SK-N-SH treated with all-trans-retinoic acid at 6 μM for 48 hours (cell line): Measurements from ENCODE around the gene KRTAP19-4.

Experiments
- ATAC-seq: fragments of 200-7000 bp; cut with Tn5 transposase; 3 replicates; pipeline ENCODE4 v1.9.1; 2020; ENCODE audit warnings: mild to moderate bottlenecking, moderate library complexity
- CREB5 ChIP-seq: fragments of 250-450 bp; sonication (Bioruptor Pico); IDR thresholded peaks from 2 replicates; pipeline ENCODE4 v1.5.1; 2020; ENCODE audit warnings: low read depth, mild to moderate bottlenecking, moderate library complexity
- GLIS3 ChIP-seq: fragments of 250-450 bp; sonication (Bioruptor Pico); IDR thresholded peaks from 2 replicates; pipeline ENCODE4 v1.5.0; 2020; ENCODE audit warnings: mild to moderate bottlenecking, moderate library complexity
- OSR1 ChIP-seq: fragments of 250-450 bp; sonication (Bioruptor Pico); IDR thresholded peaks from 2 replicates; pipeline ENCODE4 v1.8.0; 2022; ENCODE audit warnings: moderate library complexity, mild to moderate bottlenecking, inconsistent platforms
- PATZ1 ChIP-seq: fragments of 250-450 bp; sonication (Bioruptor Pico); IDR thresholded peaks from 2 replicates; pipeline ENCODE4 v1.8.0; 2020; ENCODE audit warnings: mild to moderate bottlenecking, moderate library complexity, borderline replicate concordance
- SNAI2 ChIP-seq: fragments of 250-450 bp; sonication (Bioruptor Pico); IDR thresholded peaks from 2 replicates; pipeline ENCODE4 v1.5.0; 2020; ENCODE audit warnings: mild to moderate bottlenecking, moderate library complexity
- TOX ChIP-seq: fragments of 250-450 bp; sonication (Bioruptor Pico); IDR thresholded peaks from 2 replicates; pipeline ENCODE4 v1.8.0; 2021; ENCODE audit warnings: mild to moderate bottlenecking, moderate library complexity, borderline replicate concordance
- ZFP3 ChIP-seq: fragments of 250-450 bp; sonication (Bioruptor Pico); IDR thresholded peaks from 2 replicates; pipeline ENCODE4 v1.5.0; 2020; ENCODE audit warnings: mild to moderate bottlenecking, moderate library complexity
- ZNF70 ChIP-seq: fragments of 450-650 bp; formaldehyde crosslinking; IDR thresholded peaks from 2 replicates; pipeline ENCODE4 v1.5.0; 2020; ENCODE audit warnings: mild to moderate bottlenecking, moderate library complexity
- TF ChIP-seq, protein P1 (sequence below): fragments of 250-450 bp; sonication (Bioruptor Pico); IDR thresholded peaks from 2 replicates; pipeline ENCODE4 v1.8.0; 2021; ENCODE audit warnings: low read depth, mild to moderate bottlenecking, moderate library complexity, borderline replicate concordance
- TF ChIP-seq, protein P2 (sequence below): fragments of 250-450 bp; sonication (Bioruptor Pico); IDR thresholded peaks from 2 replicates; pipeline ENCODE4 v1.5.0; 2020; ENCODE audit warnings: mild to moderate bottlenecking, moderate library complexity

KRTAP19-4 gene

DNA sequence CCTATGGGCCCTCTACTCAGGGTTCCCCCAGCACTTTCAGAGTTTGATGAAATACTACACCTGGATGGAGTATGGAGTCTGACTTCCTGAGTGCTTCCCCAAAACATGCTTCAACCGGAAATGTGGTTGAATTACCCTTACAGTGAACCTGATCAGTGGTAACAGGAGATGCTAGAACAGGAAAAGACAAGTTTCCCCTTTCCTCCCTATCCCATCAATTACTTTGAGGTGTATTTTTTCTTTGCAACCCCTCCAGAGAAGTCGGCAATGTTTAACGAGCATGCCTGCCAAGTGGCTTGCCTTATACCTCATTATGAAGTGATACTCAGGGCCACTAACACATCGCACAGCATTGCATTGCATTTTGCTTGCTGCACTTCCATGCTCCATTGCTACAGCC, 49.9 kb downstream of the KRTAP19-4 start:
- no peak for ATAC-seq
- TF ChIP-seq CREB5 (CRISPR knock-in tag) (no peak), ZNF70 (CRISPR knock-in tag) (no peak), PATZ1 (no peak), OSR1 (CRISPR knock-in tag) (no peak), TOX (CRISPR knock-in tag) (no peak), ZFP3 (CRISPR knock-in tag) (no peak), GLIS3 (no peak), SNAI2 (CRISPR knock-in tag) (no peak)
- TF ChIP-seq, protein P1, sequence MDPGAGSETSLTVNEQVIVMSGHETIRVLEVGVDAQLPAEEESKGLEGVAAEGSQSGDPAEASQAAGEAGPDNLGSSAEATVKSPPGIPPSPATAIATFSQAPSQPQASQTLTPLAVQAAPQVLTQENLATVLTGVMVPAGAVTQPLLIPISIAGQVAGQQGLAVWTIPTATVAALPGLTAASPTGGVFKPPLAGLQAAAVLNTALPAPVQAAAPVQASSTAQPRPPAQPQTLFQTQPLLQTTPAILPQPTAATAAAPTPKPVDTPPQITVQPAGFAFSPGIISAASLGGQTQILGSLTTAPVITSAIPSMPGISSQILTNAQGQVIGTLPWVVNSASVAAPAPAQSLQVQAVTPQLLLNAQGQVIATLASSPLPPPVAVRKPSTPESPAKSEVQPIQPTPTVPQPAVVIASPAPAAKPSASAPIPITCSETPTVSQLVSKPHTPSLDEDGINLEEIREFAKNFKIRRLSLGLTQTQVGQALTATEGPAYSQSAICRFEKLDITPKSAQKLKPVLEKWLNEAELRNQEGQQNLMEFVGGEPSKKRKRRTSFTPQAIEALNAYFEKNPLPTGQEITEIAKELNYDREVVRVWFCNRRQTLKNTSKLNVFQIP (CRISPR knock-in tag): no peak
- TF ChIP-seq, protein P2, sequence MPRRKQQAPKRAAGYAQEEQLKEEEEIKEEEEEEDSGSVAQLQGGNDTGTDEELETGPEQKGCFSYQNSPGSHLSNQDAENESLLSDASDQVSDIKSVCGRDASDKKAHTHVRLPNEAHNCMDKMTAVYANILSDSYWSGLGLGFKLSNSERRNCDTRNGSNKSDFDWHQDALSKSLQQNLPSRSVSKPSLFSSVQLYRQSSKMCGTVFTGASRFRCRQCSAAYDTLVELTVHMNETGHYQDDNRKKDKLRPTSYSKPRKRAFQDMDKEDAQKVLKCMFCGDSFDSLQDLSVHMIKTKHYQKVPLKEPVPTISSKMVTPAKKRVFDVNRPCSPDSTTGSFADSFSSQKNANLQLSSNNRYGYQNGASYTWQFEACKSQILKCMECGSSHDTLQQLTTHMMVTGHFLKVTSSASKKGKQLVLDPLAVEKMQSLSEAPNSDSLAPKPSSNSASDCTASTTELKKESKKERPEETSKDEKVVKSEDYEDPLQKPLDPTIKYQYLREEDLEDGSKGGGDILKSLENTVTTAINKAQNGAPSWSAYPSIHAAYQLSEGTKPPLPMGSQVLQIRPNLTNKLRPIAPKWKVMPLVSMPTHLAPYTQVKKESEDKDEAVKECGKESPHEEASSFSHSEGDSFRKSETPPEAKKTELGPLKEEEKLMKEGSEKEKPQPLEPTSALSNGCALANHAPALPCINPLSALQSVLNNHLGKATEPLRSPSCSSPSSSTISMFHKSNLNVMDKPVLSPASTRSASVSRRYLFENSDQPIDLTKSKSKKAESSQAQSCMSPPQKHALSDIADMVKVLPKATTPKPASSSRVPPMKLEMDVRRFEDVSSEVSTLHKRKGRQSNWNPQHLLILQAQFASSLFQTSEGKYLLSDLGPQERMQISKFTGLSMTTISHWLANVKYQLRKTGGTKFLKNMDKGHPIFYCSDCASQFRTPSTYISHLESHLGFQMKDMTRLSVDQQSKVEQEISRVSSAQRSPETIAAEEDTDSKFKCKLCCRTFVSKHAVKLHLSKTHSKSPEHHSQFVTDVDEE (CRISPR knock-in tag): no peak
